Calu3 (cell line): Measurements from ENCODE around the gene KATNB1. TPM values are rescaled to one million over a fixed set of nuclear protein-coding genes. Genes with fewer than 3 reads are reported as not detected.

Experiments
- BruUV-seq: library from RNA; stranded (reverse); fragments of 400-500 nt; replicated peaks from 2 replicates; lab custom pipeline; 2021; lab: Mats Ljungman, UMichigan
- CTCF ChIA-PET: fragments of 300-600 bp; sonication (Branson Sonifier 250); formaldehyde crosslinking; loops from one replicate; lab custom pipeline; 2022; ENCODE audit warnings: antibody characterized with exemption; lab: Charles Lee
- DNase-seq: peaks from one replicate; pipeline ENCODE4 v3.0.0; 2022
- H3K27ac Mint-ChIP-seq: one replicate; pipeline ENCODE4 v1.8.0; 2022; ENCODE audit warnings: mixed read lengths; ENCODE audit not compliant: unreplicated experiment
- H3K27me3 Mint-ChIP-seq: one replicate; pipeline ENCODE4 v1.8.0; 2022; ENCODE audit warnings: mixed read lengths; ENCODE audit not compliant: unreplicated experiment
- H3K36me3 Mint-ChIP-seq: one replicate; pipeline ENCODE4 v1.8.0; 2022; ENCODE audit warnings: mild to moderate bottlenecking, moderate library complexity, mixed read lengths; ENCODE audit not compliant: insufficient read depth, unreplicated experiment
- H3K4me1 Mint-ChIP-seq: one replicate; pipeline ENCODE4 v1.8.0; 2022; ENCODE audit warnings: mild to moderate bottlenecking, low read depth, mixed read lengths; ENCODE audit not compliant: unreplicated experiment
- H3K4me3 Mint-ChIP-seq: one replicate; pipeline ENCODE4 v1.8.0; 2022; ENCODE audit warnings: mild to moderate bottlenecking, low read depth, moderate library complexity, mixed read lengths; ENCODE audit not compliant: unreplicated experiment
- H3K9me3 Mint-ChIP-seq: one replicate; pipeline ENCODE4 v1.8.0; 2022; ENCODE audit warnings: low read depth, mixed read lengths; ENCODE audit not compliant: unreplicated experiment
- intact Hi-C: fragments of 100-400 bp; cut with micrococcal nuclease; formaldehyde crosslinking; loops from one replicate; pipeline ENCODE4 v1.10.0; 2022; ENCODE audit not compliant: unreplicated experiment
- total RNA-seq: library from RNA; stranded (reverse); gene quantifications from 2 replicates; pipeline ENCODE4 v1.2.3, GENCODE V29; 2022
- TF ChIP-seq, protein P1 (sequence below): fragments of 200-600 bp; IDR thresholded peaks from one replicate; pipeline ENCODE4 v1.8.0; 2022; ENCODE audit warnings: antibody characterized with exemption; ENCODE audit not compliant: unreplicated experiment

Gene KATNB1
- total RNA-seq, 1 experiment from 2014 or later = 28.6 TPM

DNA sequence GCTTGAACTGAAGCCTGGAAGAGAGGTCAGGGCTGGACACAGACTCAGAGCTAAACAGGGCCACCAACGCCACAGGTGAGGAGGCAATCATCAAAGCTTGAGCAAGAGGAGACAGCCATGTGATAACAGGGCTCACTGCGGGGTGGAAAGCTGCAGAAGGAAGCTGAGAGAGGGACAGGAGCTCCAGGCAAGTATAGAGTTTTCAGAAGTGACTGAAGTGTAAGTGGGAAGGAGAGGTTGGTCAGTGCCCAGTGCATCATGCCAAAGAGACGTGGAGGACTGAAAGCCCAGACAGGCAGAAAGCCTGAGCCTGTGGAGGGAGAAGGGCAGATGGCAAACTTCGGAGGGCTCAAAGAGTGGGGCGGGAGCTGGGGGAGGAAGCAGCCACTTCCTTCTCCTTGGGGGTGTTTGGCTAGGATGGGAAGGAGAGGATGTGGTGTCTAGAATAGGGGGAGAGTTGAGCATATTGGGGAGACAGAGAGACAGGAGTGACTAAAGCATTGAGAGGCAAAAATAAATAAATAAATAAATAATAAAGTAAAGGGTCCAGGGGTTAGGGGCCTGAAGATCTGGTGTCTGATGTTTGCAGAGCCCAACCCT lies 64.1 kb downstream of the KATNB1 start:
- Mint-ChIP-seq H3K4me1 (peaks cover 57% of the 10 kb centered on the region), H3K9me3 (no peaks in the 10 kb centered on the region), H3K27me3 (no peaks in the 10 kb centered on the region), H3K27ac (no peak overlapping the region), H3K4me3 (peak overlapping the region; percentile 76), H3K36me3 (peaks cover 49% of the 10 kb centered on the region)
- CTCF ChIA-PET = interaction anchor here (0.5 to 1.3 kb wide), 5 partner anchors 11 to 410 kb away, joined by 3 to 6 read pairs (median 3); no protein-coding TSS in a partner anchor
- no peak for DNase-seq
- TF ChIP-seq, protein P1, sequence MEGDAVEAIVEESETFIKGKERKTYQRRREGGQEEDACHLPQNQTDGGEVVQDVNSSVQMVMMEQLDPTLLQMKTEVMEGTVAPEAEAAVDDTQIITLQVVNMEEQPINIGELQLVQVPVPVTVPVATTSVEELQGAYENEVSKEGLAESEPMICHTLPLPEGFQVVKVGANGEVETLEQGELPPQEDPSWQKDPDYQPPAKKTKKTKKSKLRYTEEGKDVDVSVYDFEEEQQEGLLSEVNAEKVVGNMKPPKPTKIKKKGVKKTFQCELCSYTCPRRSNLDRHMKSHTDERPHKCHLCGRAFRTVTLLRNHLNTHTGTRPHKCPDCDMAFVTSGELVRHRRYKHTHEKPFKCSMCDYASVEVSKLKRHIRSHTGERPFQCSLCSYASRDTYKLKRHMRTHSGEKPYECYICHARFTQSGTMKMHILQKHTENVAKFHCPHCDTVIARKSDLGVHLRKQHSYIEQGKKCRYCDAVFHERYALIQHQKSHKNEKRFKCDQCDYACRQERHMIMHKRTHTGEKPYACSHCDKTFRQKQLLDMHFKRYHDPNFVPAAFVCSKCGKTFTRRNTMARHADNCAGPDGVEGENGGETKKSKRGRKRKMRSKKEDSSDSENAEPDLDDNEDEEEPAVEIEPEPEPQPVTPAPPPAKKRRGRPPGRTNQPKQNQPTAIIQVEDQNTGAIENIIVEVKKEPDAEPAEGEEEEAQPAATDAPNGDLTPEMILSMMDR = no peak
- intact Hi-C loops = loop anchor here (5.0 kb wide), 1 partner anchor 203 kb away; the partner anchor contains the start of genes USB1 and ZNF319
- no TSS peak for BruUV-seq

DNA sequence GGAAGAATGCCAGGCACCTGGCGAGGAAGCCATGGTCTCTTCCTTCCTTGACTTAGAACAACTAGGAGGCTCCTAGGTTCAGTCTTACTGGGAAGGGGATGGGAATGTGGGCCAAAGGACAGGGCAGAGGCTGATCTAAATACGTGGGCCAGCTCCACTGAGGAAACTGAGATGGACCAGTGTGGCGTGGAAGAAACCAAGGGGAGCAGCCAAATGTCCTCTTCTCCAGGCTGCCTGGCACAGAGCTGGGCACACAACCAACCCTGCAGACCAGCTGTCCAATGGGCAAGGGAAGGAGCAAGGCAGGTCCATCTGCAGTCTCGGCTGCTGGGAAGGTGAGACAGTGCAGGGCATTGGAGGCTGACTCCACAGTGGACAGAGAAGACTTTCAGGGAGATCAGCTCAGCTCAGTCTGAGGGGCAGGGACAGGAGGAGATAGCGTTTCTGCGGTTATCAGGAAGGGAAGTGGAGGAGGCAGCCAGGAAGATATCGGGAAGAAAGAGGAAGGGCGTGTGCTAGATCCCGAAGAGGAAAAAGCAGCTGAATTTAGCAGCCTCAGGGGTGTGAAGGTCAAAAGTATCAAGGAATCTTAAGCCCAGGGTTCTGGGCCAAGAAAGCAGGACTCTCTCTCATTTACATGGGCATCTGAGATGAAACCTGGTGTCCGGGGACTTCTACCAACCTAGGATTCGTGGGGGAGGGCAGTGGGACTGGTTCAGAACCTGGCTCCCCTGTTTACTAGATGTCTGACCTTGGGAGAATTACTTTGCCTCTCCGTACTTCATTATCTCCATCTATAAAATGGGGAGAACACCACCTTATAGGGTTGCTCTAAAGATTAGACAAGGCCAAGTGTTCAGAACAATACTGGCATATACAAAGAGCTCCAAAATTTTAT lies 64.9 kb downstream of the KATNB1 start:
- Mint-ChIP-seq H3K4me3 (peak overlapping the region; percentile 76), H3K4me1 (peaks cover 57% of the 10 kb centered on the region), H3K27me3 (no peaks in the 10 kb centered on the region), H3K9me3 (no peaks in the 10 kb centered on the region), H3K36me3 (peaks cover 49% of the 10 kb centered on the region), H3K27ac (peak overlapping the region; percentile 27)
- BruUV-seq = no TSS peak
- intact Hi-C loops = no loop called here
- no peak for DNase-seq
- CTCF ChIA-PET = interaction anchor here (0.6 to 1.3 kb wide), 8 partner anchors 10 to 209 kb away, joined by 3 to 6 read pairs (median 4); no protein-coding TSS in a partner anchor
- TF ChIP-seq, protein P1 = no peak

DNA sequence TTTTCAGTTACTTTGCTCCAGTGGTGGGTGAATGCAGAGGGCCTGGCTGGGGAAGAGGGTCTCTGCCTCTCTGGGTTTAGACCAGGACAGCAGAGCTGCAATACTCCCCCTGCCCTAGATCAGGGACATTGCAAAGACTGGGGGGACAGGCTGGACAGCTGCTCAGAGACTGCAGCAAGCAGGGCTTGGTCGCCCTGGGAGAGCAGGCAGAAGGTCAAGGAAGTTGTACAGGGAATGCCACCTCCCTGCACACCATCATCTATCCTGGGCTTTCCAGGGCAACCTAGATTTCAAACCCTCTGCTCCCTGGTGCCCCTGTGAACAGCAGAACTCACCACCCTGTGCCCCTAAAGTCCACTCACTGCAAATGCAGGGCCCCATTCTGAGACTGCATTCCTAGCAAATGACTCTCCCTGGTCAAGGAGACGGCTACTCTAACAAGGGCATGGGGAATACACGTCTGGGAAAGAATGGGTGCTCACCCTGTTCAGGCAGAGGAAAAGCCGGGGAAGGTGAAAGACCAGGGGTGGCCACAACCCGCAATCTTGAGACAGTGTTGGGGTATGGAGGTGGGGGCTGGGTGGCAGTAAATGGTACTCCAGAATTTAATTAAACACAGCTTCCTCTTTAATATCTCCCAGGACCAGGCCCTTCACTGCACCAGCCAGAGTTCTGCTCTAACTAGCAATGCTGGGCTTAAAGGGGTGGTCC lies 65.7 kb downstream of the KATNB1 start:
- Mint-ChIP-seq H3K4me1 (peaks cover 61% of the 10 kb centered on the region), H3K27ac (peak overlapping the region; percentile 24), H3K36me3 (peaks cover 49% of the 10 kb centered on the region), H3K4me3 (peak overlapping the region; percentile 76), H3K9me3 (no peaks in the 10 kb centered on the region), H3K27me3 (no peaks in the 10 kb centered on the region)
- CTCF ChIA-PET = interaction anchor here (0.6 to 1.3 kb wide), 4 partner anchors 8 to 210 kb away, joined by 3 to 5 read pairs (median 5); no protein-coding TSS in a partner anchor
- intact Hi-C loops = no loop called here
- DNase-seq = peak; percentile 62
- TF ChIP-seq, protein P1 = peak; percentile 23
- BruUV-seq = TSS peak; percentile 19

DNA sequence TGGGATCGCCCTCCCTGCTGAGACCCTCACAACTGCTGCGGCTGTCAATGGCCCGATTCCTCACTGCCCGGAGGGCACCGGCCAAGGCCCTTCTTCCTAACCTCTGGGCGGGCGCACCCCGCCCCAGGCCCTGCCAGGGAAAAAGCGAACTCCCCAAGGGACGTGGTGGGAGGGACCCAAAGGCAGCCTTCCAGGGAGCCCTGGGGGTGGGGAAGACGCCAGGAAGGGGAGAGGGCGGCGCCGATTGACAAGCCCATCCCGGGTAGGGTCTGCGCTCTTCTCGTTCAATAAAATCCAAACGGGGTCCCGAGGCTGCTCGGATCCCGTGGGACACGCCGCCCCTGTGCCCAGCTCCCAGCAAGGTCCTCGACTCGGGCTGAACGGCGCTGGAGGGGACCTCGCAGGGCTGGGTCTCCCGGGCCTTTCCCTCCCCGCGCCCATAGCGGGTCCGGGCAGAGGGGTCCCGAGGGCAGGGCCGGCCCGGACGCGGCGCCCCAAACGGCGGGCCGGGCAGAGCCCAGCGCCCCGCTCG lies 66.3 kb downstream of the KATNB1 start:
- peak; percentile 56 for DNase-seq
- H3K27me3 Mint-ChIP-seq = no peaks in the 10 kb centered on the region
- TF ChIP-seq, protein P1 = no peak
- intact Hi-C loops = no loop called here
- peak overlapping the region; percentile 24 for H3K27ac Mint-ChIP-seq
- H3K4me3 Mint-ChIP-seq = peak overlapping the region; percentile 76
- H3K36me3 Mint-ChIP-seq = peaks cover 46% of the 10 kb centered on the region
- H3K4me1 Mint-ChIP-seq = peaks cover 62% of the 10 kb centered on the region
- CTCF ChIA-PET = interaction anchor here (1.3 kb wide), 1 partner anchor 211 kb away, joined by 5 read pairs; no protein-coding TSS in a partner anchor
- BruUV-seq = no TSS peak
- no peaks in the 10 kb centered on the region for H3K9me3 Mint-ChIP-seq
